NCI-H446 treated with DMSO at 0.1 percent for 48 hours (cell line): ENCODE data around the gene FYN.
A peak's percentile ranks its signal among the peaks of the same experiment; 100 is the strongest.
"Not testable (repeated sequence)": the region's sequence is repeated elsewhere in the genome, so short reads cannot be mapped to it uniquely, and the experiment has no call there.

Experiments
- DNase-seq: peaks from one replicate; lab custom pipeline; 2025; lab: John Stamatoyannopoulos, UW

The FYN gene

DNA sequence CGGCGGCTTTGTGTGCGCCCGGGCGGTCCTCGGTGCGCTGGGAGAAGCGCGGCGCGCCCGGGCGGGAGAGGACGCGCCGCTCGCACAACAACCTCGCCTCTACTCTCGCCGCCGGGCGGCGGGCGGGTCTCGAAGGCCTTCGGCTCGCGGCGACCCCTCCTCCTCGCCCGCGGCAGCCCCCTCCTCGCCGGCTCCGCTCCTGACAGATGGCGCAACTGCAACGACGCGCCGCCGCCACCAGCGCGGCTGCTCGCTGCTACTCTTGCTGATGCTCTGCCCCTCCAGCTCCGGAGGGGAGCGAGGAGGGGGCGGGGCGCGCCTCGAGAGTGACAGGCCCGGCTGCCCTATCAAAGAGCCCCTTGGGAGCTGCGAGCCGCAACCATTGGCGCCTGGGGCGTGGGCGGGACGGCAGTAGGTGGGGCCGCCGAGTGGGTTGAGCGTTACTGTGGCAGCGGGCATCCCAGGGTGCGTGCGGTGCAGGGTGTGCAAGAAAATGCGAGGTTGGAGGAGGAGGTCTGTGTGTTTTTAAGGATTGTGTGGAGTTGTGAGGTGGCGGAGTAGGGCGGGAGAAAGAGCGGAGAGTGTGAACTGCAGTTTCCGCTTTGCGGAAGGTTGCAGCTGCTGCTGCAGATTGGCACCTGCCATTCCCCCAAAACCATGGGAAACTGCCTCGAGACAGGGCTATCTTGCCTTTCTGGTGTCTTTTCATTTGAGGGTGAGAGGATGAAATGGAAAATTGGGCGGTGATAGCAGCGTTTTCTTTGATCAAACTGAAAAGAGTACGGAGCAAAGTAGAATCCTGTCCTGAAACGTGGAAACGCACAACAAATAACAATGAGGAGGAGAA is at the start of gene FYN:
Gene FYN (minus strand): TSS at position 275 of the 847 bp plus-strand sequence. CDS start 153,401 bp downstream, outside the sequence.
- DNase-seq, result peak; percentile 89

DNA sequence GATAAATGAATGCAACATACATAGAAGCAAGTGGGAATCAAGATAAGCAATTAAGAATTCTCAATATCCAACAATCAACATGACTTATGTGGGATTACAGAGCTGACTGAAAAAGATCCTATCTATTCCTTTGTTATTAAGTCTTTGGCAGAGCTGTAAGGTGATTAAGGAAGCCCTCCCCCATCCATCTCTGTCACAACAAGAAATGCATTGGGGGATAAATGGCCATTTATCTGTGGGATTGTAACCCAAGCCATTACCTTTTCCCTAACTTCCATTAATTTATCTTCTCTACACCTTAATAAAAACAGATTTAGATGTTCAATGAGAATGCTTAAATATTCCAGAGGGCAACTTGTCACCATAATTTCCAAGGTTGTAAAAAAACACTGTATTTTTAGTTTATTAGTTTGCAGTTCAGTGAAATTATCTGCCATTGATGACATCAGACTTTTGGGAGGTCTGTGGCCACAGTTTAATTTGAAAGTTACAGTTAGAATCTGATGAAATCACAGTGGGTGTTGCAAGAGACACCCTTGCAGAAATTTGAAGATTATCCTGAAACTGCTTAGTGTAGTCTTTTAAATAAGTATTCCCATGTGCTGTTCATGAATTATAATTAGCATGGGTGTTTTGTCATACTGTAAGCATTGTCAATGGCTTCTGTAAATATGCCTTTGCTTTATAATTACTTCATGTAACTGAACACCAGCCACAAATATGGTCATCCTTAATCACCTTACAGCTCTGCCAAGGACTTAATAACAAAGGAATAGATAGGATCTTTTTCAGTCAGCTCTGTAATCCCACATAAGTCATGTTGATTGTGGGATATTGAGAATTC is 49.4 kb upstream of the FYN start:
- peak; percentile 10 for DNase-seq

DNA sequence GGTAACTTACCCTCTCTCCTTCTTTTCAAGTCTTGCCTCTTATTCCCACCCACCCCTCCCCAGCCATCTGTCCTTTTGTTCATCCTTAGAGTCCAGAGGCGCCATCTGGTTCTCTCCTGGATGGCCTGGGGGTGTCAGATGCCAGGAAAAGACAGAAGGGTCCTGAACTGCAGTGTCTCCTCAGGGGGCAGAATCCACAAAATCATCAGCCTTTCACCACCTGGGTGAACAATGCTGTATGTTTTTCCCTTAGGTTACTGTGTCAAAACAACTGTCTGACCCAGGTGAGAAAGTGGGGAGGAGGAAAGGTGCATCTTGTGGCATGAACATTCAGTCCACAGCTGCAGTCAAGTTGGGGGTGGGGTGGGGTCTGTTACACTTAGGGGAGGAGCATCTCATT is 47.9 kb upstream of the FYN start:
- peak; percentile 44 for DNase-seq

DNA sequence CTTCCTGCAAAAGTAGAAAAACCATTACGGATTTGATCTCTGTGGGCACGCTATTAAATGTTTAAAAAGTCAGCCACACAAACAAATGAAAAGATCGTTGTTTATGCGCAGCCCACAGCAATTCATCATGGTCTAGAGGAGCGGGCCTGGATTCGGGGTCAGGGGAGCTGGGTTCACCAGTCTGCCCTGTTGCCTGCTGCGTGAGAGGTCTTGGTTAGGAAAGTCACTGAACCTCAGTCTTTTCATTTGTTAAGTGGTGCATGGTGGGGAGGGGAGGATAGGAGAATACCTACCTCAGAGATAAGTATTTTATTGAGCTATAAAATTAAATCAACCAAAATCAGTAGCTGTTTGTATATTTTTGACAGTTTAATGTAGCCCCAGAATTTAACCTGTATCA is 47.3 kb upstream of the FYN start:
- DNase-seq, result no peak

DNA sequence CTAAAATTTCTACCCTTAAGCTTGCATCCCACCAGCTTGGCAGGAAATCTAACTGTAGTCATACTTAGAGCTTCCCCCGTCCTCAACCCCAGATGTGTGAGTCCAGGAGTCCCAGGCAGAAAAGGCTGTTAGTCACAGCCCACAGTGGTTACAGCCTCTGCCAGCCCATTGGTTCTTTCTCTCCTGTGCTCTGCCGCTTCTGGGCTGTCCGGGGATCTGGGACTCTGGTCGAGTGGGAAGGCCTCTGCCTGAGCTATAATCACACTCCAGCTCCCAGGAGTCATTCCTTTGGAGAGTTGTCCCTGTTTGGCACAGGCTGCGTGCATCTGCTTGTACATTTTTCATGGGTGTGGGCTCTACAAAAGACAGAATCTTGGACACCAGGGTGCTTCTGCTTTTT is 45.6 kb upstream of the FYN start:
- peak; percentile 8 for DNase-seq

- DNase-seq, result no peak
These were observed 43.5 kb upstream of the FYN start for GRCh38 chr6:111916747-111917146.

DNA sequence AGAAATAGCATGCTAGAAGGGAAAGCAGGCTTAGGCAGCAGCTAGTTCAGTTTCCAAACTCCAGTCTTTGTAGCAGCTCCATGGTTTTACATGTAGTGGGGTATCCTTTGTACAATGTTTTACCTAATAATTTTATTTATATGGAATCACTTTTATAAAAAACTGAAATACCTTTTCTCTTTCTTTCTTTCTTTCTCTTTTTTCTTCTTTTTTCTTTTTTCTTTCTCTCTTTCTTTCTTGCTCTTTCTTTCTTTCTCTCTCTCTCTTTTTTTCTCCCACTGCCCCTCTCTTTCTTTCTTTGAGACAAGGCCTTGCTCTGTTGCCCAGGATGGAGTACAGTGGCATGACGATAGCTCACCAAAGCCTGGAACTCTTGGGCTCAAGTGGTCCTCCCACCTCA is 41.4 kb upstream of the FYN start:
- no peak for DNase-seq

DNA sequence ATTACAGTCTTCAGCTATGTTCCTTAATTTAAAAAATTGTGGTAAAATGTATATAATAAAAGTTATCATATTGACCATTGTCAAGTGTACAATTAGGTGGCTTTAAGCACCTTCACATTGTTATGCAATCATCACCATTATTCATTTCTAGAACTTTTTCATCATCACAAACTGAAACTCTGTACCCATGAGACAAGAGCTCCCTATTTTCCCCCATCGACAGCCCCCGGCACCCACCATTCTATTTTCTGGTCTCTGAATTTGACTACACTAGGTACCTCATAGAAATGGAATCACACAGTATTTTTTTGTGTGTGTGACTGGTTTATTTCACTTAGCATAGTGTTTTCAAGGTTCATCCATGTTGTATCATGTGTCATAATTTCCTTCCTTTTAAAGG is 39.7 kb upstream of the FYN start:
- DNase-seq, result no peak

DNA sequence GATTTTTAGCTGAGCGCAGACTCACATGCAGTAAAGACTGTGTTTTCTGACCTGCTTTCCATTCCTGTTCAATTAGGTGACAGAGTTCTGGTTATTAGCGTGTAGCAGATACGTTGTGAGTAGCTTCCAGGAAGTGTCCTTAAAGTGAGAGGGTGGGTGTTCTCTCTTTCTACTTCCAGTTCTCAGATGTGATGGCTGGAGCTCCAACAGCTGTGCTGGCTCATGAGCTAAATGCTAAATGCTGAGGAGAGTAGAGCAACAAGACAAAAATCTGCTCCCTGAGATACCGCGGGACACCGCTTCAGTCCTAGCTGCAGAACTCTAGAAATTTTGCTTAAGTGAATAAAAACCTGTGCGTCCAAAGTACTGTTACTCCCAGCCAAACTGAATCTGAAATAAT is 38.2 kb upstream of the FYN start:
- no peak for DNase-seq

- no peak for DNase-seq
These were observed 36.0 kb upstream of the FYN start for GRCh38 chr6:111909238-111909637.

DNA sequence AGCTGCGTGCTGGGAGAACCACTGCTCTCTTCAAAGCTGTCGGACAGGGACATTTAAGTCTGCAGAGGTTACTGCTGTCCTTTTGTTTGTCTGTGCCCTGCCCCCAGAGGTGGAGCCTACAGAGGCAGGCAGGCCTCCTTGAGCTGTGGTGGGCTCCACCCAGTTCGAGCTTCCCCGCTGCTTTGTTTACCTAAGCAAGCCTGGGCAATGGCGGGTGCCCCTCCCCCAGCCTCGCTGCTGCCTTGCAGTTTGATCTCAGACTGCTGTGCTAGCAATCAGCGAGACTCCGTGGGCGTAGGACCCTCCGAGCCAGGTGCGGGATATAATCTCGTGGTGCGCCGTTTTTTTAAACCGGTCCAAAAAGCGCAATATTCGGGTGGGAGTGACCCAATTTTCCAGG is 35.1 kb upstream of the FYN start:
- DNase-seq, result not testable (repeated sequence)

DNA sequence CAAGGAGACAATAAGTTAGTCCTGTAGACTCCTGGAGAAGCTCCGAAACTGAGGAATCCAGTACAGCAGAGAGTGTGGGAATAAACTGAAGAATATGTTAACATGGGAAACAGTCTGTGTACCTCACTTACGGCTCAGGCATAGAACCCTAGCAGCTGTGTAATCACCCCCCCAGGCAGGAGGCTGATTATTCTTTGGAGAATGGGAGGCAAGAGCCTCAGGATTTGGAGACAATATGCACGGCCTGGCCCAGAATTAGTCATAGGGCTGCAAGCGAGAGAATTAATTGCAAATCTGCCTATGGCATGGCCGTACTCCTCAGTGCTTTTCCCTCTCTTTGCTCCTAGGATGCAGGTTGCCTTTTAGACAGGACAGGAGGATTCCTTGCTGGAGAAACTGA is 27.5 kb upstream of the FYN start:
- no peak for DNase-seq

DNA sequence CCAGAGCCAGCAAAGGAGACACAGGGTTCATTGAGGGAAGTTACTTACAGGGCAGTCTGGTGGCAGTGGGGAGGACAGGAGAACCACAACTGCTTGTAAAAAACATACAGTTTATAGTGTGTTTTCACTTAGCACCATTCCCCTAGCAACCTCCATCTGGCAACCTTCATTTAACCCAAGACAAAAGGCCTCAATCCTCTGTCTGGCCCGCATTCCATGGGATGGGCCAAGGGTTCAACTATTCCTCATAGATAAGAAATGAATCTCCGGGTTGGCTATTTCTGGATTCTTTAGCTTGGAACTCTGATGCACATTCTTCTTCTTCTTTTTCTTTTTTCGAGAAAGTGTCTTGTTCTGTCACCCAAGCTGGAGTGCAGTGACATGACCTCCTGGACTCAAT is 26.3 kb upstream of the FYN start:
- DNase-seq, result no peak

DNA sequence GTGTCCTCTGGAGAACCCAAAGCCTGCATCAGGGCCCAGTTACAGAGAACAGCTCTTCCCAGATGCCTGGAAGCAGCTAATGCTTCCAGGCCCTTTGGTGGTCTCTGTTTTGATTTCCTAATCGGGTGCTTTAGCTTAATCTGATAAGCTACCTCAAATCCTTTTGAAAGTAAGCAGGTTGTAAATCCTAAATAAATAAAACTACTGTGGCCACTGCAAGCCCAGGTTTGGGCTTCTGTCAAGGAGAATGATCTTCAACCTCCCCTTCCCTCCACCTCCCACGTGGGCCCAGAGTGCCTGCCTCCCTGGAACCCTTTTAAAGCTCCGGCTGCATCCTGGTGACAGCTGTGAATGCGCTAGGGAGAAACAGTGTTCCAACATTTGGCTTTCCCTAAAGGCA is 25.2 kb upstream of the FYN start:
- DNase-seq, result no peak

DNA sequence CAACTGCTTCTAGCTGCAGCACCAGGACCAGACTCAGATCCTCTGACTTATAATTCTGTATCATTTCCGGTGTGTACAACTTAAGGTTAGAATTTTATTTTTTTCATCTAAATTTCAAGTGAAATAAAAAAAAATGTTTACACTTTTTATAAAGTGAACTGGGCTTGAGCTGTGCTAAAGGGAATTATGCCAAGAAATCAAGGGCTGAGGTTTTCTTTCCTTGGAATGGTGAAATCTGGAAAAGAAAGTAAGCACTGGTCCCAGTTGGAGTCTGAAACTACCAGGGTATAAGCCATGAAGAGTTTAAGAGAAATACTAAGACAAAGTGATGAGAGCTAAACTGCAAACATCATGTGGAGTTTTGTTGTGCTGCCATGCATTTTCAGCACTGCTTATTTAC is 21.7 kb upstream of the FYN start:
- DNase-seq, result no peak

GRCh38 chr6:111894272-111894671 is 21.0 kb upstream of the FYN start:
- DNase-seq, result no peak

DNA sequence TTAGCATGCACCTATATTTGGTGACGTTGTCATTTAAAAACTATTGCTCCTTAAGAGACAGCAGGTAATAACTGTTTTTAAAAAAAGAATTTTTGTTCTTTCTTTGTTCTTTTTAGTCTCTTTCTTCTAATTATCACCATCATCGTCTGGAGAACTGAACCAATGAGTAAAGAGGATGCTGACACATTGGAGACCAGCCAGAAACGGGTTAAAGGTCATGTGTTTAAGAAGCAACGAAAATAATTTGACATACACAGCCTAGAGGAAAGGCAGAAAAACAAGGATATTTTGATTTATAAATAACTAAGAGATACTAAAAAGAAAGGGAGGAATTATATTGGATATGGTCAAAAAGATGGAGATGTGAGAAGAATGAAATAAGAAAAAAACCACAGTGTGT is 19.2 kb upstream of the FYN start:
- no peak for DNase-seq

- no peak for DNase-seq
These were observed 17.7 kb upstream of the FYN start for GRCh38 chr6:111890988-111891387.

DNA sequence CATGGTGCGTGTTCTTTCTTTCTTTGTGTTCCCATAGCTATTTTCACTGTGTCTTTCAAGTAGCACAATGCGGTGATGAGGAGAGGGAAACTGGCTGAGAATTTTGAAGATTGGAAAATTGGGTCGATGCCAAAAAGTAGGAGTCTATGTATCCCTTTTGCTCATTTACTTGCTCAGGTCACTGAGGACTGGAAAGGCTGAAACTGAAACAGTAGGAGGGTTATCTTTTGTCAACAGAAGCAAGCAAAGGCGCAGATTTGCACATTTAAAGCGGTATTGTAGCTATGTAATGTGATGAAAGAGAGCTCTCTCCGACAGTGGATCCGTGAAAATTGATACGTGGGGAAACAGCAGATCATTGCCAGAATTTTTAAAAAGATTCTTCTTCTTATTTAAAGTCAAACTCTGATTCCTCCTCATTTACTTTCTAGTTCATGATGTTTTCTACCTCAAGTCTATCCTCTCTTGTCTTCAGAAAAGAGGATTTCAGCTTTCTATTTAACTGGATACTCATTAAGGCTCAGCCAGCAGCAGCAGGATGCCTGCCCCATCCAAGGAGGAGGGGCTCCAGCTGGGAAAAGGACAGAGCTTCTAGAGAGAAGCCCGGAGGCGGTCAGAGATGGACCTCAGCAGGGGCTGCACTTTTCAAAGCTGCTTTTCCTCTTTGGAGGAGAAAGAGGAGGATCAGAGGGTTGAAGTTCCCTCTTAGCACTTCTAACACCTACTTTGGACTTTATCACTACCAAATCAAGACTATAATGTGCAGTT is 15.9 kb upstream of the FYN start:
- DNase-seq, result no peak

DNA sequence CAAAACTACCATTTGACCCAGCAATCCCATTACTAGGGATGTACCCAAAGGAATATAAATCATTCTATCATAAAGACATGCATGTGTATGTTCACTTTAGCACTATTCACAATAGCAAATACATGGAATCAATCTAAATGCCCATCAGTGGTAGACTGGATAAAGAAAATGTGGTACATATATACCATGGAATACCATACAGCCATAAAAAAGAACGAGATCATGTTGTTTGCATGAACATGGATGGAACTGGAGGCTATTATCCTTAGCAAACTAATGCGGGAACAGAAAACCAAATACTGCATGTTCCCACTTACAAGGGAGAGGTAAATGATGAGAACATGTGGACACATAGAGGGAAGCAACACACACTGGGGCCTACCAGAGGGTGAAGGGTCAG is 13.5 kb upstream of the FYN start:
- DNase-seq, result not testable (repeated sequence)

DNA sequence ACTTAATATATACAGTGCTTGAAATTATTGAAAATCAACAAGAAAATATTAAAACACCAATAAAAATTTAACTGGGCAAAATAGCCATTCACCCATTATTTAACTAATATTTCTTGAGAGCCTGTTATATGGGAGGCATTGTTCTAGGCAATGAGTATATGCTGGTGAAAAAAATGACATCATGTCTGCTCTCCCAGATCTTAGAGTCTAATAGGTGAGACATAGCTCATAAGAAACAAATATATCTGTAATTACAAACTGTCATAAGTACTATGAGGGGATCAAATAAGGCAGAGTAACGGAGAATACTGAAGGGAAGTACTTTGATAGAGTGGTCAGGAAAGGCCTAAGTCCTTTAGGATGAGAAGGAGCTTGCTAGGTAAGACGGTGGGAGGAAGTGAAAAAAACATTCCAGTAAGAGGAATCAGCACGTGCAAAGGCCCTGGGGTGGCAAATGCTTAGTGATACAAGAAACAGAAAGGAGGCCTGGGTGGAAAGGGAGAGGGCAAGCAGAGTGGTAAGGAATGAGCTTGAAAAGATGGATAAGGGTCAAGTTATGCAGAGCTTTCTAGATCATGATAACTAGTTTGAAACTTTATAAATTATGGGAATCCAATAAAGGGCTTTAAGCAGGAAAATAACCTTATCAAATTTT is 12.2 kb upstream of the FYN start:
- no peak for DNase-seq

DNA sequence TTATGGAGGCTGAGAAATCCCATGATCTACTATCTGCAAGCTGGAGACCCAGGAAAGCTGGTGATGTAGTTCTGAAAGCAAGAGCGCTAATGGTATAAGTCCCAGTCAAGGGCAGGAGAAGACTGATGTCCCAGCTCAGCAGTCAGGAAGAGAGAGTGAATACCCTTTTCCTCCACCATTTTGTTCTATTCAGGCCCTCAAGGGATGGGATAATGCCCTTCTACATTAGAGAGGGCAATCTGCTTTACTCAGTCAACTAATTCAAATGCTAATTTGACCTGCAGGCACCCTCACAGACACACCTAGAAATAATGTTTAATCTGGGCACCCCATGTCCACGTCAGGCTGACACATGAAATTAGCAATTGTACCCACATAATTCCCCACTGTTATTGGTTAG is 10.8 kb upstream of the FYN start:
- DNase-seq, result no peak
